ENCODE results near the gene HDAC6.

GRCh38 chrX:48814722-48815121, 12.9 kb downstream of the HDAC6 start:
- TF ChIP-seq, protein P1, sequence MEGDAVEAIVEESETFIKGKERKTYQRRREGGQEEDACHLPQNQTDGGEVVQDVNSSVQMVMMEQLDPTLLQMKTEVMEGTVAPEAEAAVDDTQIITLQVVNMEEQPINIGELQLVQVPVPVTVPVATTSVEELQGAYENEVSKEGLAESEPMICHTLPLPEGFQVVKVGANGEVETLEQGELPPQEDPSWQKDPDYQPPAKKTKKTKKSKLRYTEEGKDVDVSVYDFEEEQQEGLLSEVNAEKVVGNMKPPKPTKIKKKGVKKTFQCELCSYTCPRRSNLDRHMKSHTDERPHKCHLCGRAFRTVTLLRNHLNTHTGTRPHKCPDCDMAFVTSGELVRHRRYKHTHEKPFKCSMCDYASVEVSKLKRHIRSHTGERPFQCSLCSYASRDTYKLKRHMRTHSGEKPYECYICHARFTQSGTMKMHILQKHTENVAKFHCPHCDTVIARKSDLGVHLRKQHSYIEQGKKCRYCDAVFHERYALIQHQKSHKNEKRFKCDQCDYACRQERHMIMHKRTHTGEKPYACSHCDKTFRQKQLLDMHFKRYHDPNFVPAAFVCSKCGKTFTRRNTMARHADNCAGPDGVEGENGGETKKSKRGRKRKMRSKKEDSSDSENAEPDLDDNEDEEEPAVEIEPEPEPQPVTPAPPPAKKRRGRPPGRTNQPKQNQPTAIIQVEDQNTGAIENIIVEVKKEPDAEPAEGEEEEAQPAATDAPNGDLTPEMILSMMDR (conservative IDR thresholded peaks at IDR 0.05; ENCODE audit: low read length), result no peak
- TF ChIP-seq EZH2phosphoT487 (IDR thresholded peaks at IDR 0.05; ENCODE audit: borderline replicate concordance, low read depth, low read length), result no peak

Measured in OCI-LY7 (cell line).